K562 (cell line): ENCODE results near the gene CD276.

Experiments
- CEBPB ChIP-seq: fragments of 450-650 bp; IDR thresholded peaks from 2 replicates; pipeline ENCODE4 v1.6.1; 2016; ENCODE audit warnings: missing genetic modification characterization, missing compliant biosample characterization
- HMG20B ChIP-seq: fragments of 250-450 bp; sonication (Bioruptor Pico); IDR thresholded peaks from 2 replicates; pipeline ENCODE4 v1.5.0; 2021; ENCODE audit warnings: mild to moderate bottlenecking
- L3MBTL2 ChIP-seq: fragments of 450-650 bp; IDR thresholded peaks from 2 replicates; pipeline ENCODE4 v1.6.1; 2016; ENCODE audit warnings: mild to moderate bottlenecking, moderate library complexity
- NR4A1 ChIP-seq, 2 experiments: fragments of 250-450 bp in 1 of 2; fragments of 450-650 bp in 1 of 2; sonication (Bioruptor Pico) in 1 of 2; IDR thresholded peaks; 2 replicates each; pipeline versions ENCODE4 v1.4.0 to v1.6.1; 2016 to 2020; ENCODE audit warnings: mild to moderate bottlenecking in 2 of 2, missing compliant biosample characterization in 1 of 2, missing genetic modification characterization in 1 of 2, moderate library complexity in 1 of 2
- POLR2A ChIP-seq: fragments of 450-650 bp; conservative IDR thresholded peaks from 2 replicates; pipeline ENCODE4 v1.6.1; 2016
- RAD21 ChIP-seq, 2 experiments: fragments of 250-450 bp in 1 of 2; fragments of 450-650 bp in 1 of 2; sonication (Bioruptor Pico) in 1 of 2; formaldehyde crosslinking in 1 of 2; IDR thresholded peaks in 1 of 2; conservative IDR thresholded peaks in 1 of 2; 2 replicates each; pipeline versions ENCODE4 v1.4.0 to v1.8.0; 2020 to 2022; ENCODE audit warnings: mild to moderate bottlenecking in 2 of 2, moderate library complexity in 1 of 2
- SIRT6 ChIP-seq: IDR thresholded peaks from one replicate; pipeline ENCODE4 v1.6.1; 2012; ENCODE audit warnings: low read depth, mild to moderate bottlenecking, control low read depth, inconsistent platforms, low read length, moderate library complexity
- SIX5 ChIP-seq, 2 experiments: IDR thresholded peaks; 2 replicates each; pipeline ENCODE4 v1.6.1; 2011; ENCODE audit warnings: low read length in 2 of 2, borderline replicate concordance in 1 of 2, low read depth in 1 of 2, mild to moderate bottlenecking in 1 of 2, moderate library complexity in 1 of 2; ENCODE audit not compliant: insufficient read depth in 1 of 2
- TRIM28 ChIP-seq: fragments of 450-650 bp; IDR thresholded peaks from 2 replicates; pipeline ENCODE4 v1.6.1; 2017
- ZNF75A ChIP-seq: fragments of 450-650 bp; formaldehyde crosslinking; IDR thresholded peaks from 2 replicates; pipeline ENCODE4 v1.4.0; 2020; ENCODE audit warnings: mild to moderate bottlenecking
- TF ChIP-seq, protein P1 (sequence below), 3 experiments: IDR thresholded peaks in 2 of 3; conservative IDR thresholded peaks in 1 of 3; 2 replicates each; pipeline ENCODE4 v1.5.1; 2011 to 2012; ENCODE audit warnings: low read length in 3 of 3, mild to moderate bottlenecking in 3 of 3, control low read depth in 2 of 3, improper control_type of control experiment in 1 of 3, inconsistent platforms in 1 of 3, low read depth in 1 of 3, mixed read lengths in 1 of 3, moderate library complexity in 1 of 3; ENCODE audit not compliant: insufficient read depth in 2 of 3
- TF ChIP-seq, protein P2 (sequence below): fragments of 450-650 bp; IDR thresholded peaks from 2 replicates; pipeline ENCODE4 v1.6.1; 2018; ENCODE audit not compliant: partially characterized antibody
- TF ChIP-seq, protein P3 (sequence below): IDR thresholded peaks from 3 replicates; pipeline ENCODE4 v1.6.1; 2011; ENCODE audit warnings: borderline replicate concordance, mild to moderate bottlenecking, moderate library complexity; ENCODE audit not compliant: insufficient read length; ENCODE audit errors: extremely low read depth

DNA sequence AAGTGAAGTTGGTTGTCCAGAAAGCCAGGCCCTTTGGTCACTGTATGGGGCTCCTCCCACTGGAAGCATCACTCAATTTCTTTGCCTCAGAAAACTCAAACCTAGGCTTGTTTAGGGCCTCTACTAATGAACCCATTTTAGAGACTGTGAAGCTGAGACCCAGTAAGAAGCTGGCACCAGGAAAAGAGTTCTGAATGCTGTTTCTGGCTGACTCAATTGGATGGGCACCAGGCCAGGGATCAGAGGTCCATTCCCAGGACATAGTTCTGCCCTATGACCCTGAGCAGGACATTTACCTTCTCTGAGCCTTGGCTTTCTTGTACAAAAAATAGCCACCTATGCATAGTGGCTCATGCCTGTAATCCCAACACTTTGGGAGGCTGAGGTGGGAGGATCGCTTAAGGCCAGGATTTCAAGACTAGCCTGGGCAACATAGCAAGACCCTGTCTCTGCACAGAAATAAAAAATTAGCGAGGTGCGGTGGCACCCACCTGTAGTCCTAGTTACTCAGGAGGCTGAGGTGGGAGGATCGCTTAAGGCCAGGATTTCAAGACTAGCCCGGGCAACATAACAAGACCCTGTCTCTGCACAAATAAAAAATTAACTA lies 30.6 kb downstream of the CD276 start:
- TF ChIP-seq TRIM28 (no peak), SIRT6 (no peak), SIX5 (IDR thresholded peaks at IDR 0.05; ENCODE audit: borderline replicate concordance in 1 of 2, insufficient read depth in 1 of 2, low read depth in 1 of 2, low read length in 2 of 2) (no peak), NR4A1 (CRISPR knock-in tag; IDR thresholded peaks at IDR 0.05) (no peak), NR4A1 (tag; IDR thresholded peaks at IDR 0.05) (no peak), L3MBTL2 (no peak), ZNF75A (CRISPR knock-in tag) (no peak), HMG20B (CRISPR knock-in tag) (no peak), CEBPB (tag) (no peak), RAD21 (CRISPR knock-in tag; conservative IDR thresholded peaks at IDR 0.05 in 1 of 2, IDR thresholded peaks at IDR 0.05 in 1 of 2) (no peak), POLR2A (no peak)
- TF ChIP-seq, protein P1, sequence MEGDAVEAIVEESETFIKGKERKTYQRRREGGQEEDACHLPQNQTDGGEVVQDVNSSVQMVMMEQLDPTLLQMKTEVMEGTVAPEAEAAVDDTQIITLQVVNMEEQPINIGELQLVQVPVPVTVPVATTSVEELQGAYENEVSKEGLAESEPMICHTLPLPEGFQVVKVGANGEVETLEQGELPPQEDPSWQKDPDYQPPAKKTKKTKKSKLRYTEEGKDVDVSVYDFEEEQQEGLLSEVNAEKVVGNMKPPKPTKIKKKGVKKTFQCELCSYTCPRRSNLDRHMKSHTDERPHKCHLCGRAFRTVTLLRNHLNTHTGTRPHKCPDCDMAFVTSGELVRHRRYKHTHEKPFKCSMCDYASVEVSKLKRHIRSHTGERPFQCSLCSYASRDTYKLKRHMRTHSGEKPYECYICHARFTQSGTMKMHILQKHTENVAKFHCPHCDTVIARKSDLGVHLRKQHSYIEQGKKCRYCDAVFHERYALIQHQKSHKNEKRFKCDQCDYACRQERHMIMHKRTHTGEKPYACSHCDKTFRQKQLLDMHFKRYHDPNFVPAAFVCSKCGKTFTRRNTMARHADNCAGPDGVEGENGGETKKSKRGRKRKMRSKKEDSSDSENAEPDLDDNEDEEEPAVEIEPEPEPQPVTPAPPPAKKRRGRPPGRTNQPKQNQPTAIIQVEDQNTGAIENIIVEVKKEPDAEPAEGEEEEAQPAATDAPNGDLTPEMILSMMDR (IDR thresholded peaks at IDR 0.05 in 2 of 3, conservative IDR thresholded peaks at IDR 0.05 in 1 of 3; ENCODE audit: insufficient read depth in 2 of 3, low read depth in 1 of 3, low read length in 3 of 3), result no peak
- TF ChIP-seq, protein P2, sequence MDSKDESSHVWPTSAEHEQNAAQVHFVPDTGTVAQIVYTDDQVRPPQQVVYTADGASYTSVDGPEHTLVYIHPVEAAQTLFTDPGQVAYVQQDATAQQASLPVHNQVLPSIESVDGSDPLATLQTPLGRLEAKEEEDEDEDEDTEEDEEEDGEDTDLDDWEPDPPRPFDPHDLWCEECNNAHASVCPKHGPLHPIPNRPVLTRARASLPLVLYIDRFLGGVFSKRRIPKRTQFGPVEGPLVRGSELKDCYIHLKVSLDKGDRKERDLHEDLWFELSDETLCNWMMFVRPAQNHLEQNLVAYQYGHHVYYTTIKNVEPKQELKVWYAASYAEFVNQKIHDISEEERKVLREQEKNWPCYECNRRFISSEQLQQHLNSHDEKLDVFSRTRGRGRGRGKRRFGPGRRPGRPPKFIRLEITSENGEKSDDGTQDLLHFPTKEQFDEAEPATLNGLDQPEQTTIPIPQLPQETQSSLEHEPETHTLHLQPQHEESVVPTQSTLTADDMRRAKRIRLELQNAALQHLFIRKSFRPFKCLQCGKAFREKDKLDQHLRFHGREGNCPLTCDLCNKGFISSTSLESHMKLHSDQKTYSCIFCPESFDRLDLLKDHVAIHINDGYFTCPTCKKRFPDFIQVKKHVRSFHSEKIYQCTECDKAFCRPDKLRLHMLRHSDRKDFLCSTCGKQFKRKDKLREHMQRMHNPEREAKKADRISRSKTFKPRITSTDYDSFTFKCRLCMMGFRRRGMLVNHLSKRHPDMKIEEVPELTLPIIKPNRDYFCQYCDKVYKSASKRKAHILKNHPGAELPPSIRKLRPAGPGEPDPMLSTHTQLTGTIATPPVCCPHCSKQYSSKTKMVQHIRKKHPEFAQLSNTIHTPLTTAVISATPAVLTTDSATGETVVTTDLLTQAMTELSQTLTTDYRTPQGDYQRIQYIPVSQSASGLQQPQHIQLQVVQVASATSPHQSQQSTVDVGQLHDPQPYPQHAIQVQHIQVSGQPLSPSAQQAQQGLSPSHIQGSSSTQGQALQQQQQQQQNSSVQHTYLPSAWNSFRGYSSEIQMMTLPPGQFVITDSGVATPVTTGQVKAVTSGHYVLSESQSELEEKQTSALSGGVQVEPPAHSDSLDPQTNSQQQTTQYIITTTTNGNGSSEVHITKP, result no peak
- TF ChIP-seq, protein P3, sequence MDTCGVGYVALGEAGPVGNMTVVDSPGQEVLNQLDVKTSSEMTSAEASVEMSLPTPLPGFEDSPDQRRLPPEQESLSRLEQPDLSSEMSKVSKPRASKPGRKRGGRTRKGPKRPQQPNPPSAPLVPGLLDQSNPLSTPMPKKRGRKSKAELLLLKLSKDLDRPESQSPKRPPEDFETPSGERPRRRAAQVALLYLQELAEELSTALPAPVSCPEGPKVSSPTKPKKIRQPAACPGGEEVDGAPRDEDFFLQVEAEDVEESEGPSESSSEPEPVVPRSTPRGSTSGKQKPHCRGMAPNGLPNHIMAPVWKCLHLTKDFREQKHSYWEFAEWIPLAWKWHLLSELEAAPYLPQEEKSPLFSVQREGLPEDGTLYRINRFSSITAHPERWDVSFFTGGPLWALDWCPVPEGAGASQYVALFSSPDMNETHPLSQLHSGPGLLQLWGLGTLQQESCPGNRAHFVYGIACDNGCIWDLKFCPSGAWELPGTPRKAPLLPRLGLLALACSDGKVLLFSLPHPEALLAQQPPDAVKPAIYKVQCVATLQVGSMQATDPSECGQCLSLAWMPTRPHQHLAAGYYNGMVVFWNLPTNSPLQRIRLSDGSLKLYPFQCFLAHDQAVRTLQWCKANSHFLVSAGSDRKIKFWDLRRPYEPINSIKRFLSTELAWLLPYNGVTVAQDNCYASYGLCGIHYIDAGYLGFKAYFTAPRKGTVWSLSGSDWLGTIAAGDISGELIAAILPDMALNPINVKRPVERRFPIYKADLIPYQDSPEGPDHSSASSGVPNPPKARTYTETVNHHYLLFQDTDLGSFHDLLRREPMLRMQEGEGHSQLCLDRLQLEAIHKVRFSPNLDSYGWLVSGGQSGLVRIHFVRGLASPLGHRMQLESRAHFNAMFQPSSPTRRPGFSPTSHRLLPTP, result no peak
